ENCODE measurements around the gene TJAP1.
"Not testable (repeated sequence)": the region's sequence is repeated elsewhere in the genome, so short reads cannot be mapped to it uniquely, and the experiment has no call there.

TJAP1 gene

DNA sequence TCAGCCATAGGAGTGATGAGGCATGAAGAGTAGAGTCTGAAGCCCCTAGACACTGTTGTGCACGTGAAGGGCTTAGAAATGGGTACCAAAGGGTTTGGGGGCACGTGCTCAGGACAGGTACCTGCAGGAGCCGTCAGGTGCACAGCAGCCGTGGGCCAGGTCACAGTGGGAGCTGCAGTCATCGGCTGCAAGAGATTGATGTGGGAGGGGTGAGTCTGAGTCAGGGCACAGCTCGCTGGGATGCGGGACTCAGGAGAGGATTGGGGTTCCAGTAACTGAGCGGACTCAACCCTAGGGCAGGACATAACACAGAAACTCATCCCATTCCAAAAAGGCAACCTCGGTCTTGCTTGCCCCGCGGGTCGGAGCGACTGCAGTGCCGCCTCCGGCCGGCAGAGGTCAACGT, 23.1 kb upstream of the TJAP1 start:
- no peak for FAIRE-seq

DNA sequence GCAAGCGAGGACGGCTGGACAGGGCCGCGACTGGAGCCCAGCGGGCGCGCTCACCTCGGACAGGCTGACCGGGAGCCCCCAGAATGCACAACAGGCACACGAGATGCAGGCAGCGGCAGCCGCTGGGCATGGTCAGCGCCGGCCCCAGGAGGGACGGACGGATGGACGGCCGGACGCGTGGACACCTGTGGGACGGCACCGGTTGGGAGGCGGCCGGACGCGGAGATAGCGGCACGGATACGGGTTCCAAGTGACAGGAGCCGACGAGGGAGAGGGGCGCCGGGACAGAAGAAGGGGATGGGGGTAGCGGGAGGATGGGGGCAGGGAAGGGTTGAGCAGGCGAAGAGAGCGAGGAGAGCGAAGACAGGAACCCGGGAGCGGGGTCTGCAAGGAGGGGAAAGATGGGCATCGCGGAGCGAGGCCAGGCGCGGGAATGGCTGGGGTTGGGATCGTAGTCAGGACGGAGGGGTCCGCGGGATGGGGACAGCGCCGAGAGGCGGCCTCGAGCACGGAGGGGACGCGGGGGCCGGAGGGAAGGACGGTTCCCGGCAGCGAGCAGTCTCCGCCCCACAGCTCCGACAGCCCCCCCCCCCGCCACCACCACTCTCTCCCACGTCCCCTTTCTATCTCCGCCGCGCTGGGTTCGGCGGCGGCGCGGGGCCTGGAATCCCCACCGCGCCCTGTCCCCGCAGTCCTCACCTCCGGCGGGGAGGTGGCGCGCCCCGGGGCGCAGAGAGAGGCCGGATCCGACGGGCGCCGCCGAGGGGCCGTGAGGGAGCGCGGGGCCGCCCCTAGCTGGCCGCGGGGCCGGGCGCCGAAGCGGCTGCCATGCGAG, 22.5 kb upstream of the TJAP1 start:
- no peak for FAIRE-seq

DNA sequence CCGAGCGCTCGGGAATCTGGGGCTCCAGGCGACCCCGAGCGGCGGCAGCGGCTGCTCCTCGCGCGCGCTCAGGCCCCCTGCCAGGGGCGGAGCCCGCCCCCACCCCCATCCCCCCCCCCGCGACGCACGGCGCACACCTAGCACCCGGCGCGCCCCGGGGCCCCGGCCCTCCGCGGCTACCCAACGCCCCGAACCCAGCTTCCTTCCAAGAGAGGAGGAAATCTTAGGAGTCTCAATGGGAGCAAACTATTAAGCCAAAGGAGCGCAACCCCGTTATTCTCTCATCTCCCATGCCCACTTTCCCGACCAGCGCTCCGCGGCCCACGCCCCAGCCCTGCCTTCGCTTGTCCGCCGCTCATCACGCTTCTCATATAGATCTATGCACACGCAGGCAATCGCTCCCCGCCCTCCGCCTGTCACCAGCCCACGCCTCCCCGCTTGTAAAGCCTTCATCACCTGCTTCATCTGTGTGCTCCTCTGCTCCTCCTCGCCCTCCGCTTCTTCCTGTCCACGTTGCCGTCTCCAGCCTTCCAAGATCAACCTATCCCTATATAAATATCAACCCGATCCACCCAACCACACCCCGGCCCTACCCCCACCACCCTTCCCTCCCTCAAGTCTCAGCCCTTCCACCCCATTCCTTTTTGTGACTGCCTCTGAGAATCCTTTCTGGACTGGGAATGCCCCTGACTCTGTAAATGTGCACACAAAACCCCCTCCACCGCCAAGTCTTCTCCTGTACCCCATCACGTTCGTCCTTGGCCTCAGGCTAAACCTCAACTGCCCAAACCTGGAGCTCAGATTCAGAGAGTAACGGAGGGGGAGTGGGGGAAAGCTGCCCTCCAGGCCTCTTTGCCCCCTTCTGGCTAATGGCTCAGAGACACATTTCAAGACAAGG, 21.6 kb upstream of the TJAP1 start, which contains the start of gene DLK2:
Gene DLK2, minus strand, starts transcription at position 18 of the 898 bp plus-strand sequence. CDS start 723 bp downstream, outside the sequence.
- FAIRE-seq = no peak

DNA sequence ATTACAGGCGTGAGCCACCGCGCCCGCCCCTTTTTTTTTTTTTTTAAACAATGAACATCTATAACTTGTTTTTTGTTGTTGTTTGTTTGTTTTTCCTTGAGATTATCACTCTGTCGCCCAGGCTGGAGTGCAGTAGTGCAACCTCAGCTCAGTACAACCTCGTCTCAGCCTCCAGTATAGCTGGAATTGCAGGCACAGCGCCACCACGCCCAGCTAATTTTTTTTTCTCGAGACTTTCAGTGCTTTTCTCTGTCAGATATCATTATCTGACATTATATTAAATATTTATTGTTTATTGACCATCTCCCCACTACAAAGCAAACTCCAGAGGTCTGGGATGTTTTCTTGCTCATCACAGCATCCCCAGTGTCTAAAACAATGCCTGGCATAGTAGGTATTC, 19.7 kb upstream of the TJAP1 start:
- FAIRE-seq = no peak

DNA sequence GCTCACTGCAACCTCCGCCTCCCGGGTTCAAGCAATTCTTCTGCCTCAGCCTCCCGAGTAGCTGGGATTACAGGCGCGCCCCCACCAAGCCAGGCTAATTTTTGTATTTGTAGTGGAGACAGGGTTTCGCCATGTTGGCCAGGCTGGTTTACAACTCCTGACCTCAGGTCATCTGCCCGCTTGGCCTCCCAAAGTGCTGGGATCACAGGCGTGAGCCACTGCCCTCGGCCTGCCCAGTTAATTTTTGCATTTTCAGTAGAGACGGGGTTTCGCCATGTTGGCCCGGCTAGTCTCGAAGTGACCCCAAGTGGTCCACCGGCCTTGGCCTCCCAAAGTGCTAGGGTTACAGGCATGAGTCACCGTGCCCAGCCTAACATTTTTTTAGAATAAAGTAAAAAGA, 19.2 kb upstream of the TJAP1 start:
- FAIRE-seq = not testable (repeated sequence)

DNA sequence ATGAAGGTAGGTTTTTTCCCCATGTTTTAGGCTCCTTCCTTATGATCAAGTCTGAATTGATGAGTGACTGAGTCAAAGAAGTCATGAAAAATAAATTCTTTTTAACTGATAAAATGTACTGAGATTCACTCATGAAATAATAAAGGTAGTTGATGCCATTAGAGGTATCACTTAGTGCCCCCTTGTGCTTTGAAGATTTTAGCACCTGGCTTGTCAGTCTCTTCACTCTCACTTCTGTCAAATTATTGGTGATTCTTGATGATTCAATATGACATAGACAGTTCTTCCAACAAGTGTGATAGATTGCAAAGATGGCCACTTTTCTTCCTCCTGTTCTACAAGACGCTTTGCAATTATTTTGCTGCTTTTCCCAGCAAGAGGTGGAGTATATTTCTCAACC, 17.8 kb upstream of the TJAP1 start:
- no peak for FAIRE-seq

DNA sequence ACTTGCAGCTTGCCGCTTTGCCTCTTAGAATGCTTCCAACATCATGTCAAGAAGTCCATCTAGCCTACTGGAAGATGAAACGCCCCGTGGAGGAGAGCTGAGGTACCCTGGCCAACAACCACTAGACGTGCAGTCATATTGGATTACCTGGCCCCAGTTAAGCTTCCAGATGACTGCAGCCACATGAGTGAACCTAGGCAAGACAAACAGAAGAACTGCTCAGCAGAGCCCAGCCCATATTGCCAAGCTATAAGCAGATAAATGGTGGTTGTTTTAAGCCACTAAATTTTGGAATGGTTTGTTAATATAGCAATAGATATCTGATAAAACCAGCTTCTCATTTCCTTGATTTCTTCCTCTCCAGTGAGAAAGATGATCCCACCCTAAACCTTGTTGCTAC, 17.3 kb upstream of the TJAP1 start:
- no peak for FAIRE-seq

DNA sequence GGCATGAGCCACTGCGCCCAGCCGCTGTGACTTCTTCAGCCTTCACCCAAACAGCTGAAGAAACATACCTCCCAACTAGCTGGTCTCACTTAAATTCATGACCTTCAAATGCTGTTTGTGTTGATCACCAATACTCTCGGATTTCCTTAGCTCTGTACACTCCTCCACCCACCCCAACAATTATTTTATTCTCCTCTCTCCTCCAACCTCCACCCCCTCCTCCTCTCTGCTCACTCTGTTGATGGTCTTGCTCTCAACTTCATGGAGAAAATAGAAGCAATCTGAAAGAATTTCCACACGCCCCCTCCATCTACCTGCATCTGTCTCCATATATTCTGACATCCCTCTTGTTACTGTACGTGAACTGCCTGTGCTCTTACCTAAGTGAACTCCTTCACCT, 15.4 kb upstream of the TJAP1 start:
- FAIRE-seq = no peak

DNA sequence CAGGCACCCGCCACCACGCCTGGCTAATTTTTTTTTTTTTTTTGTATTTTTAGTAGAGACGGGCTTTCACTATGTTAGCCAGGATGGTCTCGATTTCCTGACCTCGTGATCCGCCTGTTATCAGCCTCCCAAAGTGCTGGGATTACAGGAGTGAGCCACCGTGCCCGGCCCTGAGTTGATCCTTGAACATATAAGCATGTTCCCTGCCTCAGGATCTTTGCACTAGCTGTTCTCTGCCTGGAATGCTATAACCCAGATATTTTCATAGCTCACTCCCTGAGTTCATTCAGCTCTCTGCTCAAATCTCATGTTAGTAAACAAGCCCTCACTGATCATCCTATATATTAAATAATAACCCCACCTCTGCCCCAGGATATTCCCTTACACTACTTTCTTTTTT, 13.0 kb upstream of the TJAP1 start:
- FAIRE-seq = no peak

DNA sequence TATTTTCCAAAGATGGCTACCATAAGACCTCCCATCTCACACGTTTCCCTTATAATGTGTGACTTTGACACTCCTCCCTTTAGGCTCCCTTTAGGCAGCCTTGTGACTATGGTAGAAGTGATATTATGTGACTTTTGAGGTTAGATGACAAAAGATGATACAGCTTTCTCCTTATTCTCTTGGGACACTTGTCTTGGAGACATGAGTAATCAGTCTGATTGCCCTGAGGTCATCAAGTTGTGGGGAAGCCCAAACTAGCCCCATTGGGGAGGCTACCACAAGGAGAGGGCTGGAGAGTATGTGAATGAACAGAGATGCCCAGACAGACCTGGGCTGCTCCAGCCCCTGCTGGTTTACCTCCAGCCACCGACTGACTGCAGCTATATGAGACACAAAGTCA, 11.4 kb upstream of the TJAP1 start:
- FAIRE-seq = no peak

DNA sequence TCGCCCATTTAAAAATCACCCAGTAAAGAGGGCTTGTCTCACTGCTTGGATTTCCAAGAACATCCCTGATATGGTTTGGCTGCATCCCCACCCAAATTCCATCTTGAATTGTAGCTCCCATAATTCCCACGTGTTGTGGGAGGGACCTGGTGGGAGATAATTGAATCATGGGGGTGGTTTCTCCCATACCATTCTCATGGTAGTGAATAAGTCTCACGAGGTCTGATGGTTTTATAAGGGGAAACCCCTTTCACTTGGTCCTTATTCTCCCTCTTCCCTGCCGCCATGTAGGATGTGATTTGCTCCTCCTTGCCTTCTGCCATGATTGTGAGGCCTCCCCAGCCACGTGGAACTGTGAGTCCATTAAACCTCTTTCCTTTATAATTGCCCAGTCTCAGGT, 10.1 kb upstream of the TJAP1 start:
- not testable (repeated sequence) for FAIRE-seq

DNA sequence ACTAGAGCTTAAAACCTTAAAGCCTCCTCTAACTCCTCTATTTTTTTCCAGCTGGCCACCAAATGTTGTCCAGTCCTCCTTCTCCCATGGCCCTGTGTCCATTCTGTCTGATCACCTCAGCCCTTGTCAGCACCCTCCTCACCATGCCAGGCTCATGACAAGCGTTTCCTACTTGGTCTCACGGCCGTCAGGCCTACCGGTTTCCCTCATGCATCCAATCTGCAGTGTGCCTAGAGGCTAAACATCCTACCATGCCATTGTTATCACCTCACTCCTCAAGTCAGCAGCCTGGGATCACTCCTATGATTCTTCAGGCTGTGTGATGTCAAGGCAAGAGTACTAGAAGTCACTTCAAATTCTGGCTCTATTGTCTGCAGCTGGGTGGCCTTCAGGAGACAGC, 9.6 kb upstream of the TJAP1 start:
- no peak for FAIRE-seq

DNA sequence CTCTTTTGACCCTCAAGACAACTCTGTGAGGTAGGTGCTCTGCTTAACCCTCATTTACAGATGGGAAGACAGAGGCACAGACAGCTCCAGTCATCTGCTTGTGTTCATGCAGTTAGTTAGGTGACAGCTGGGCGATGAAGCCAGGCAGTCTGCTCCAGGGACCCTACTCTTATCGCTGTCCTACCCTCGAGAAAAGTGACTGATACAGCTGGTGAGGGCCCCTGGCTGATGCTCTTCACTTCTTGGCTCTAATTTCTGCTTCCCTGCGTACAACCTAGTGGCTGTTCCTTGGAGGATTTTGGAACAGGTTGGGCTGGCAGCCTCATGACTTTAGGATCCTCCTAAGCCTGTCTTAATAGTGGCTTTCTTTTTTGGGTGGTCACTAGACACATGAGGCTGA, 9.1 kb upstream of the TJAP1 start:
- no peak for FAIRE-seq

DNA sequence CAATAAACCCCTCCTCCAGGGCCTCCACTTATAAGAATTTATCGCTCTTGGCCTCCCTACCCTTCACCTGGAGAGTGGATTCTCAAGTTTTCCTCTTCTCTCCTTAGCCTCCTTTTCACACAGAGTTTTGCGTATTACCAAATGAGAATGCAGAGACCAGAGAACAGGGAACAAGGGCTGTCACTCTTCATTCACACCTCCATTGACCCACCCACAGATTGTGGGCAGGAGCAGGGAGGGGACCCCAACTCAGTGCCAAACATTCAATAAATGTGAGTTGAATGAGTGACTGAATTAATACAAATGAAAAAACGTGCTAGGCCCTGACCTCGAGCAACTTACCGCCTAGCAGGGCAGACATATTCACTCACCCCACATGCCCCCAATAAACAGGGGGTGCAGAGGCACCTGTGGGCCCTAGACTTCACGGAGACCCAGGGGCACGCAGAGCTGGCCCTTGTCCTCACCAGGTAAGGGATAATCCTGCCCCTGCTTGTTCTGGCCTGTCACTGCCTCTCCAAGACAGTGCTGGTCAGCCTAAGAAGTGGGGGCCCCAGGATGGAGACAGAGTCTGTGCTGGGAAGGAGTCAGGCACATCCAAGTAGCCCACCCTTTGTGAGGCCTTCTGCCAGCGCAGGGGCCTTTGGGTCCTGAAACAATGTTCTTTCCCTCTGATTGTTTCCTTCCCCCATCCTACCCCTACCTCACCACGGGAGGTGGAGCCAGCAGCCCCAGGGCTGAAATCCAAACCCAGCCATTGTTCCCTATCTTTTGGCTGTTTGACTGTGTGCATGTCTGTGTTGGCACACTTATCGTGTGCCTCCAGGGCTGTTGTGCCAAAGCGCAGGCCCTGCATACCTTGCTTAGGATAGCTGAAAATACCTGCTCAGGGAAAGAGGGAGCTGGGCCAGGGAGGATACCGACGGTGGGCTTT, 8.4 kb upstream of the TJAP1 start:
- no peak for FAIRE-seq

DNA sequence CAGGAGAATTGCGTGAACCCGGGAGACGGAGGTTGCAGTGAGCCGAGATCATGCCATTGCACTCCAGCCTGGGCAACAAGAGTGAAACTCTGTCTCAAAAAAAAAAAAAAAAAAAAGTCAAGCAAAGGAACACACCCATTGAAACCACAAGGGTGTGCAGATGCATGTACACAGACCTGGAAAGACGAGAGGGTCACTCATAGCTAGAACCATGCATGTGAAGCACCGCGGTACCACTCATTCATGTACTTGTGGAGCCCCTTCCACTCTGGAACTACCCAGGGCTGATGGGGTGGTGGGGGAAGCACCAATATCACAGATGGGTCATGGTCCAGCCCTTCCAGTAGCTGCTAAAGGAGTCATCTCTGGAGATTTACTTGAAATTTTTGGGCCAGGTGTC, 7.4 kb upstream of the TJAP1 start:
- FAIRE-seq = no peak

DNA sequence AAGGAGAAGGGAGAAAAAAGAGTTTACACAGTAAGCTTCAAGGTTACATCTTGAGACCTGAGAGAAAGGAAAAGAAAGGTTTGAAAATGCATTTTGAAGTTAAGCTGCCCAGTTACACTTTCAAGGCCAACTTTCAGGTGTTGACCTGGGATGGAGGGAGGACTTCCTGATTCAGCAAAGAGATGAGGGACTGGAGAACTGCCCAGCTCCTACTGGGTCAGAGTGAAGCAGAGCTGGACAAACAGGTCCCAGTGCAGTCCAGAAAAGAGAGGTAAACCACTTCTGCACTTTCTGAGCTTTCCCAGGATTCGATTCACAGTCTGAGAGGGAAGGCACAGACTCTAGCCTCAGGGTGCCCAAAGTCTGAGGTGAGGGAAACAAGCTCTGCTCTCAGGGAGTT, 6.0 kb upstream of the TJAP1 start:
- no peak for FAIRE-seq

DNA sequence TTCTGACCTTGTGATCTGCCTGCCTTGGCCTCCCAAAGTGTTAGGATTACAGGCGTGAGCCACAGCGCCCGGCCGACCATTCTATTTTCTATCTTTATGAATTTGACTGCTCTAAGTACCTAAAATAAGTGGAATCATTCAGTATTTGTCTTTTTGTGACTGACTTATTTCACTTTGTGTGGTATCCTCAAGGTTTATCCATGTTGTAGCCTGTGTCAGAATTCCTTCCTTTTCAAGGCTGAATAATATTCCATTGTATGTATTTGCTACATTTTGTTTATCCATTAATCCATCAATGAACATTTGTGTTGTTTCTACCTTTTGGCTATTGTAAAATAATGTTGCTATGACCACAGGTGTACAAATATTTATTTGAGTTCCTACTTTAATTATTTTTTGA, 4.9 kb upstream of the TJAP1 start:
- no peak for FAIRE-seq

DNA sequence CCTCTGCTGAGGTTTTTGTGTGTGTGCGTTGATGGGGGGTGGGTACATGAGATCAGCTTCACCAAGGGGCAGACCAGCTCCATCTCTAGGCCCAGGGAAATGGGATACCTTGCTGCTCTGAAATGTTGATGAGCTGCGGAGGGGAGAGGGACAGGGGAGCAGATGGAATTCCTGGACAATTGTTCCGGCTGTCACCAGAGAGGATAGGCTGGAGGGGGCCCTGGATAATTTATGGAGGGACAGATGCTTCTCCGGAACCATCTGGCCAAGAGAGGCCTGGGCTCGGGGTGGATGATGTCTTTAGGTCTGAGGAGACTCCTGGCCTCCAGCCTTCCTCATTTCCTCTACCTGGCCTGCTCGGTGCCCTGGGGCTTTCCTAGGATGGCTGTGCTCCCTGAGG, 1.9 kb upstream of the TJAP1 start:
- FAIRE-seq = no peak

DNA sequence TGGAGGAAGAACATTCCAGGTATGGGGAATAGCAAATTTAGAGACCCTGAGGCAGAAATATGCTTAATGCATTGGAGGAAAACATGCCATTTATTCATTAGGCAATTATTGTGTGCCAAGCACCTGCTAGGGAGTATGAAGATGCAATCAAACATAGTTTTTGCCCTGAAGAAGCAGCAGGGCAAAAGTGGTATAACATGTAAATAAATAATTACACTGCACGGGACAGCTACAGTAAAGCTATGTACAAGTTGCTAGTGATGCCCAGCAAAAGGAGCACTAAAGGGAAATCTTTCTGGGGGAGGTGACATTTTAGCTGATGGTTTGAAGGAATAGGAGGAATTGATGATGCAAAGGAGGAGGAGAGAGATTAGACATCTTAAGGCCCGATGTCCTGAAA, 624 bp upstream of the TJAP1 start:
- no peak for FAIRE-seq

DNA sequence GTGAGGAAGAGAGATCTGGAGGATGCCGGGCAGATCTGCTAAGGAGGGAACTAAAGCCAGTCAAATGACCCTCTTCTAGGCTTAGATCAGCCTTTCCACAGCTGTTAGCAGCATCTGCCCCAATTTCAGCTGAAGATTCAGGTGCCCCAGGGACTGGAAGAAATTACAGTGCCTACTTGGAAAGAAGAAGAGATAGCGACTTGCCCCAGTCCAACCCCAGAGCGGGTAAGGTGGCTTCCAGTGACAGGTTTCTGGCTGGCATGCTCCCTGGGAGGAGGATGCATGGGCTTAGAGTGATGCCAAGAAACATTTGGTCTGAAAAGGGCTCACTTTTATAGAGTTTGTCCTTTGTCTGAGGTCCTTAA, 620 bp downstream of the TJAP1 start:
- FAIRE-seq = no peak

DNA sequence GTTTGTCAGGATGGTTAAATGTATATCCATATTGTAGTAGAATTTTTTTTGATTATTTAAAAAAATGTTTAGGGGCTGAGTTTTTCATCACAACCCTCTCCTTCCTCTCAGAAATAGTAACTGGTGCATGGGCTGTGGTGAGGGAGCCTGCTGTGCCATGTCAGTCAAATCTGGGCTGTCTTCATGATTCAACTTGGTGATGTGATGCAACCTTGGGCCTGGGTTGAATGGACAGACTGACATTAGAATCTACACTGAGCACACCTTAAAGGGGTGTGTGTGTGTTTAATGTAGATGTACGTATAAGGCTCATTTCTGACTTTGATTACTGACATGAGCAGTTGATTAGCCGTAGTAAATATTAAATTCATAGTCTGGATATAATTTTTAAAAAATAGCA, 3.7 kb downstream of the TJAP1 start:
- no peak for FAIRE-seq

DNA sequence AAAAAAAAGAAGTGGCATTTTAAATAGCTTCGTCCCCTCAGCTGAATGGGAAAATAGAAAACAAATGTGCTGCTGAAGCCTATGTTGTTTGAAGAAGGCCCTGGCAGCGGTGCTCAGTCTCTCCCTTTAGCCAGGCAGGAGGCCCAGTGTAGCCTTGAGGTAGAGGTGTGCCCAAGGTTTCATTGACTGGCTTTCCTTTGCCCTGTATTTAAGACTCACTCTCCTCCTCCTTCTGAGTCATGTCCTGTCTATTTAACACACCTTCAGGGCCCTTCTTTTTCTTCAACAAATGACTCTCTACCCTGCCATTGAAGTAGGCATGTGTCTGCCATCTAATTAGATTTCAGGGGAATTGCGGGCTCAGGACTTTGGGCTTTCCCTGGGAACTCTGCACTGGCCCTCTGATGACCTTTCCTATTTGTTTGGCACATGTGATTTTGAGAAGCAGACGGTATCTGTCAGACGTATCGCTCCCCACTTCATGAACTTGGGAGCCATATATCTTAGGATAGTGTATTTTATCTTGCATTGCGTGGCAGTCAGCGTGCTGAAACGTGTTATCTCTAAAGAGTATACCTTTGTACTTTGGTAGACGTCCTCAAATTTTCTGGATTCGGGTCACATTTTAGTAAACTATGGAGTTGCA, 4.3 kb downstream of the TJAP1 start:
- FAIRE-seq = no peak

Data from G401.6 (cell line).